ENCODE data around the gene SLC7A1.

DNA sequence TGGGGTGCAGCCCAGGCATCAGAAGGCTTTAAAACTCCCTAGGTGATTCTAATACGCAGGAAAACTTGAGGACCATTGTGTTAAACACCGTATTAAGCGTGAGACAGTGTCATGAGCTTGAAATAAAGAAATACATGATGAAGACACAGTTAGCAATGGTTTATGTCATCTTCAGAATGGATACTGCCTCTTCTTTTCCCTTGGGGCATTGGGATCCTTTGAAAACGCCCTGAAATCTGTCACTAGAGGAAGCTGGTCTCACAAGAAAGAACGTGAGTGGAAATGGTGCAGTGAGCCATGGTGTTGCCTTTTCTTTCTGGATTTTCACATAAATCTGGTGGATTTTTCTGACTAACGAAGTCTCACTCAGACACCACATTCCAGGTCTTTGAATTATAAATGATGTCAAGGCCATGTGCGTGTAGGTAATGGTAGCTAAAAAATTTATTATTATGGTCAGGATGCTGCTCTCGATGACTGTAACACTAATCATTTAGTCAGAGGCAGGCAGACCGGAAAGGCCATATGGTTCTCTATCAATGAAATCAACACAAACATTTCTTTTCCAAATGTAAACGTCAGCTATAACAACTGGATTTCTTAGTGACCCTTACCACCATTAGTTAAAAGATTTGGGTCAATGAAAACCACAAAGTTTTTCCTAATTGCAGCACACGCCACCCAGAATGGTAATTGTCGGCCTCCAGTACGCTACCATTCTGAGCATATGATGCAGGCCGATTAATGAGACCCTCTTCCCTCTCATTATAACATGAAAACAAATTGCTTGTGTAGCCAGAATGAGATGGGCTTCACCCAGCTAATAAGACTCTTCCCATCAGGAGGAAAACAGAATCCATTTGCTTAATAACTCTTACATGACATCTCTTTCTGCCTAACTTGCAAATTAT lies 105.6 kb downstream of the SLC7A1 start:
- TF ChIP-seq, protein P1, sequence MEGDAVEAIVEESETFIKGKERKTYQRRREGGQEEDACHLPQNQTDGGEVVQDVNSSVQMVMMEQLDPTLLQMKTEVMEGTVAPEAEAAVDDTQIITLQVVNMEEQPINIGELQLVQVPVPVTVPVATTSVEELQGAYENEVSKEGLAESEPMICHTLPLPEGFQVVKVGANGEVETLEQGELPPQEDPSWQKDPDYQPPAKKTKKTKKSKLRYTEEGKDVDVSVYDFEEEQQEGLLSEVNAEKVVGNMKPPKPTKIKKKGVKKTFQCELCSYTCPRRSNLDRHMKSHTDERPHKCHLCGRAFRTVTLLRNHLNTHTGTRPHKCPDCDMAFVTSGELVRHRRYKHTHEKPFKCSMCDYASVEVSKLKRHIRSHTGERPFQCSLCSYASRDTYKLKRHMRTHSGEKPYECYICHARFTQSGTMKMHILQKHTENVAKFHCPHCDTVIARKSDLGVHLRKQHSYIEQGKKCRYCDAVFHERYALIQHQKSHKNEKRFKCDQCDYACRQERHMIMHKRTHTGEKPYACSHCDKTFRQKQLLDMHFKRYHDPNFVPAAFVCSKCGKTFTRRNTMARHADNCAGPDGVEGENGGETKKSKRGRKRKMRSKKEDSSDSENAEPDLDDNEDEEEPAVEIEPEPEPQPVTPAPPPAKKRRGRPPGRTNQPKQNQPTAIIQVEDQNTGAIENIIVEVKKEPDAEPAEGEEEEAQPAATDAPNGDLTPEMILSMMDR (IDR thresholded peaks at IDR 0.05), result no peak
- no peak for TF ChIP-seq POLR2A (IDR thresholded peaks at IDR 0.05)
